Choroid plexus epithelial cell (primary cell): ENCODE data around the gene GRIK1.

Experiments
- DNase-seq: peaks from one replicate; pipeline ENCODE4 v3.0.0-alpha.2; 2010; ENCODE audit warnings: low read depth
- H3K4me3 ChIP-seq: 2 replicates; pipeline ENCODE4 v1.5.1; 2011; ENCODE audit warnings: low read depth, mild to moderate bottlenecking, control low read depth, low read length, moderate library complexity
- CTCF ChIP-seq: conservative IDR thresholded peaks from 2 replicates; pipeline ENCODE4 v1.5.1; 2011; ENCODE audit warnings: low read depth, mild to moderate bottlenecking, control low read depth, inconsistent platforms, low read length, moderate library complexity

GRIK1 gene

GRCh38 chr21:29675451-29675850, 264.3 kb downstream of the GRIK1 start:
- TF ChIP-seq CTCF = no peak
- DNase-seq = no peak
- no peak overlapping the region for H3K4me3 ChIP-seq

GRCh38 chr21:29674343-29674742, 265.5 kb downstream of the GRIK1 start:
- no peak for TF ChIP-seq CTCF
- no peak for DNase-seq
- H3K4me3 ChIP-seq = no peak overlapping the region

GRCh38 chr21:29673096-29673610, 266.6 kb downstream of the GRIK1 start:
- no peak for DNase-seq
- no peak overlapping the region for H3K4me3 ChIP-seq
- no peak for TF ChIP-seq CTCF

GRCh38 chr21:29671728-29672127, 268.1 kb downstream of the GRIK1 start:
- peak; percentile 15 for TF ChIP-seq CTCF
- no peak for DNase-seq
- no peak overlapping the region for H3K4me3 ChIP-seq

DNA sequence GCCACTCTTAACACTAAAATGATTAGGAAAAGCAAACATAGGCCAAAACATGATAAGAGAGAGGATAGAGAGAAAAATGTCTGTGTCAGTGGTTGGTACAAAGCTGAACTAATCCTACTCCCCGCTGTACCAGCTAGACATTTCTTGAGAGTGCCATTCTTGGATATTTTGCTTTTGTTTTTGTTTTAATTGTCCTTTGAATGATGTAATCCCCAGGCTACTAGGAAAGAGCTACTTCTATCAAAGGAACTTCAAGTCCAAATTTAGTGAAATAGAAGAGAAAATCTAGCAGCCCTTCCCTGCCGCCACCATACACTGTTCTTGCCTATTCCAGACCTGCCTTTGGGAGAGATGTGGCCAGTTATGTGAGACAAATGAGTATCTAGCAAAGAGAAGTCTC, 269.6 kb downstream of the GRIK1 start:
- no peak for TF ChIP-seq CTCF
- no peak overlapping the region for H3K4me3 ChIP-seq
- no peak for DNase-seq

GRCh38 chr21:29669416-29669815, 270.4 kb downstream of the GRIK1 start:
- no peak overlapping the region for H3K4me3 ChIP-seq
- DNase-seq = peak; percentile 13
- TF ChIP-seq CTCF = no peak

DNA sequence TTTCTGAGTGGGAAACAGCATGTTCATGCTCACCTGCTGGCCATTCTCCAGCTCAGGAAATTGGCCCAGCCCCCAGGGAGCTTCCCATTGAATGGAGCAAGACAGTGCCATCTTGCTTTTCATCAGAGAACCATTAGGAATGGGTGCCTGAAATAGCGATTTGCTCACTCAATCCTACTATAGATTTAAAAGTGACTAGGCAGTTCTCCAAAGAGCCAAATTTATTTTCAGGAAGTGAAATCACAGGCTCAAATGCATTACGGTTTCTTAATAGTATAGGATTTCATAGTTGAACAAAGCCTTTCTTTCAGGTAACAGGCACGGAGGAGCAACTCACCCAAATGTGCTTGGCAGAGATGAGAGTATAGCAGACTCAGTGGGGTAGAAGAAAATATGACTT, 272.1 kb downstream of the GRIK1 start:
- no peak for DNase-seq
- H3K4me3 ChIP-seq = no peak overlapping the region
- no peak for TF ChIP-seq CTCF
